Thoracic aorta (tissue), 2 donors: ENCODE results near the gene NOL3. TPM values are rescaled to one million over a fixed set of nuclear protein-coding genes. Genes with fewer than 3 reads are reported as not detected.

Experiments
- ATAC-seq: fragments of 150-250 bp; one replicate; pipeline ENCODE4 v1.8.0; 2017; ENCODE audit warnings: low read depth; ENCODE audit not compliant: insufficient number of reproducible peaks, low FRiP score
- DNase-seq: peaks from one replicate; pipeline ENCODE4 v3.0.0-alpha.2; 2020; ENCODE audit warnings: low spot score
- H3K27ac ChIP-seq, 2 donors: fragments of 200-600 bp; sonication (generic); 1 replicate in 1 of 2; 2 replicates in 1 of 2; pipeline ENCODE4 v1.5.1; 2016; ENCODE audit warnings: mild to moderate bottlenecking in 2 of 2, moderate library complexity in 2 of 2
- H3K27me3 ChIP-seq: fragments of 200-600 bp; sonication (generic); replicated peaks from 2 replicates; pipeline ENCODE4 v1.6.0; 2016; ENCODE audit warnings: mild to moderate bottlenecking; ENCODE audit not compliant: insufficient read depth
- H3K36me3 ChIP-seq: fragments of 200-600 bp; sonication (generic); one replicate; pipeline ENCODE4 v1.5.1; 2016
- H3K4me1 ChIP-seq, 2 donors: fragments of 200-600 bp; sonication (generic); 1 replicate in 1 of 2; 2 replicates in 1 of 2; pipeline versions ENCODE4 v1.5.1 to v1.6.0; 2016; ENCODE audit warnings: low read depth in 2 of 2, mild to moderate bottlenecking in 1 of 2; ENCODE audit not compliant: control insufficient read depth in 1 of 2
- H3K4me3 ChIP-seq: fragments of 200-600 bp; sonication (generic); 2 replicates; pipeline ENCODE4 v1.5.1; 2016; ENCODE audit warnings: mild to moderate bottlenecking
- H3K9me3 ChIP-seq: fragments of 200-600 bp; sonication (generic); 2 replicates; pipeline ENCODE4 v1.5.1; 2016
- CTCF ChIP-seq: fragments of 200-600 bp; sonication (generic); IDR thresholded peaks from one replicate; pipeline ENCODE4 v1.5.1; 2019; ENCODE audit warnings: antibody characterized with exemption
- total RNA-seq, 2 donors: library from RNA; depleted of rRNA; stranded (reverse); fragments of >200 nt; gene quantifications; one replicate each; pipeline versions ENCODE4 v1.1.0 to v1.2.3, GENCODE V29; 2016

Gene NOL3
- total RNA-seq, 2 donors from 2014 or later, result 43.5 to 80.8 TPM

GRCh38 chr16:67210069-67210937 lies 40.0 kb downstream of the NOL3 start:
- Histone ChIP-seq H3K27me3 (no peaks in the 10 kb centered on the region), H3K36me3 (no peaks in the 10 kb centered on the region), H3K4me1 (no peaks in the 10 kb centered on the region), H3K4me3 (no peak overlapping the region), H3K27ac (no peak overlapping the region), H3K9me3 (no peaks in the 10 kb centered on the region)
- DNase-seq (no peak), ATAC-seq (no peak)
- TF ChIP-seq CTCF, result no peak

- H3K4me3 ChIP-seq, result no peak overlapping the region
- no peak for TF ChIP-seq CTCF
- DNase-seq (no peak), ATAC-seq (no peak)
- H3K9me3 ChIP-seq, result no peaks in the 10 kb centered on the region
- no peak overlapping the region for H3K27ac ChIP-seq
- no peaks in the 10 kb centered on the region for H3K27me3 ChIP-seq
- H3K4me1 ChIP-seq, result no peaks in the 10 kb centered on the region
- H3K36me3 ChIP-seq, result no peaks in the 10 kb centered on the region
Observed at GRCh38 chr16:67211674-67212073, 41.3 kb downstream of the NOL3 start.

- Histone ChIP-seq H3K9me3 (no peaks in the 10 kb centered on the region), H3K27ac (no peak overlapping the region), H3K4me3 (no peak overlapping the region), H3K36me3 (no peaks in the 10 kb centered on the region), H3K27me3 (no peaks in the 10 kb centered on the region), H3K4me1 (peaks cover 0 to 4% of the 10 kb centered on the region in 2 donors)
- DNase-seq (no peak), ATAC-seq (no peak)
- no peak for TF ChIP-seq CTCF
Observed at GRCh38 chr16:67212766-67213165, 42.4 kb downstream of the NOL3 start.

- ATAC-seq (no peak), DNase-seq (no peak)
- H3K27me3 ChIP-seq, result no peaks in the 10 kb centered on the region
- TF ChIP-seq CTCF, result no peak
- H3K9me3 ChIP-seq, result no peaks in the 10 kb centered on the region
- H3K27ac ChIP-seq, result no peak overlapping the region
- no peaks in the 10 kb centered on the region for H3K36me3 ChIP-seq
- H3K4me1 ChIP-seq, result peaks cover 0 to 5% of the 10 kb centered on the region in 2 donors
- H3K4me3 ChIP-seq, result no peak overlapping the region
Observed at GRCh38 chr16:67213197-67214019, 43.1 kb downstream of the NOL3 start.

GRCh38 chr16:67215706-67216105 lies 45.4 kb downstream of the NOL3 start:
- DNase-seq (no peak), ATAC-seq (no peak)
- H3K36me3 ChIP-seq, result no peaks in the 10 kb centered on the region
- no peak overlapping the region for H3K27ac ChIP-seq
- H3K4me3 ChIP-seq, result no peak overlapping the region
- H3K9me3 ChIP-seq, result no peaks in the 10 kb centered on the region
- H3K27me3 ChIP-seq, result no peaks in the 10 kb centered on the region
- peaks cover 0 to 5% of the 10 kb centered on the region in 2 donors for H3K4me1 ChIP-seq
- no peak for TF ChIP-seq CTCF
